Peyer's patch (tissue), 4 donors: Measurements from ENCODE around the gene PMP22. TPM values are rescaled to one million over a fixed set of nuclear protein-coding genes. Genes with fewer than 3 reads are reported as not detected.

Experiments used
- DNase-seq, 3 donors: peaks; one replicate each; pipeline ENCODE4 v3.0.0-alpha.2; 2017 to 2019
- H3K27ac ChIP-seq, 4 donors: fragments of 200-600 bp; sonication (generic); one replicate each; pipeline ENCODE4 v1.5.1; 2016 to 2019
- H3K27me3 ChIP-seq, 2 donors: fragments of 200-600 bp; sonication (generic); one replicate each; pipeline ENCODE4 v1.5.1; 2019
- H3K36me3 ChIP-seq, 3 donors: fragments of 200-600 bp; sonication (generic); one replicate each; pipeline ENCODE4 v1.5.1; 2016 to 2019
- H3K4me1 ChIP-seq, 4 donors: fragments of 200-600 bp; sonication (generic); one replicate each; pipeline ENCODE4 v1.5.1; 2016 to 2019
- H3K4me3 ChIP-seq, 4 donors: fragments of 200-600 bp; sonication (generic); 1 replicate in 3 of 4; 2 replicates in 1 of 4; pipeline ENCODE4 v1.5.1; 2016 to 2019; ENCODE audit warnings: mild to moderate bottlenecking in 1 of 4
- H3K9me3 ChIP-seq, 4 donors: fragments of 200-600 bp; sonication (generic); one replicate each; pipeline ENCODE4 v1.5.1; 2016 to 2019; ENCODE audit warnings: mild to moderate bottlenecking in 1 of 4
- CTCF ChIP-seq, 6 experiments: fragments of 450-650 bp in 4 of 6; fragments of 200-600 bp in 2 of 6; sonication (generic) in 1 of 6; IDR thresholded peaks; one replicate each; pipeline ENCODE4 v1.5.1; 2017 to 2019; ENCODE audit warnings: antibody characterized with exemption in 6 of 6, mild to moderate bottlenecking in 3 of 6, moderate library complexity in 1 of 6
- POLR2A ChIP-seq, 2 donors: fragments of 450-650 bp; IDR thresholded peaks; one replicate each; pipeline ENCODE4 v1.5.1; 2017; ENCODE audit warnings: antibody characterized with exemption in 2 of 2, mild to moderate bottlenecking in 2 of 2, moderate library complexity in 2 of 2
- total RNA-seq, 4 donors: library from RNA; depleted of rRNA; stranded (reverse); fragments of >200 nt; gene quantifications; one replicate each; pipeline ENCODE4 v1.1.0, GENCODE V29; 2016

PMP22 gene
- total RNA-seq, 4 donors from 2014 or later: 37.1 to 474 (median 298) TPM

DNA sequence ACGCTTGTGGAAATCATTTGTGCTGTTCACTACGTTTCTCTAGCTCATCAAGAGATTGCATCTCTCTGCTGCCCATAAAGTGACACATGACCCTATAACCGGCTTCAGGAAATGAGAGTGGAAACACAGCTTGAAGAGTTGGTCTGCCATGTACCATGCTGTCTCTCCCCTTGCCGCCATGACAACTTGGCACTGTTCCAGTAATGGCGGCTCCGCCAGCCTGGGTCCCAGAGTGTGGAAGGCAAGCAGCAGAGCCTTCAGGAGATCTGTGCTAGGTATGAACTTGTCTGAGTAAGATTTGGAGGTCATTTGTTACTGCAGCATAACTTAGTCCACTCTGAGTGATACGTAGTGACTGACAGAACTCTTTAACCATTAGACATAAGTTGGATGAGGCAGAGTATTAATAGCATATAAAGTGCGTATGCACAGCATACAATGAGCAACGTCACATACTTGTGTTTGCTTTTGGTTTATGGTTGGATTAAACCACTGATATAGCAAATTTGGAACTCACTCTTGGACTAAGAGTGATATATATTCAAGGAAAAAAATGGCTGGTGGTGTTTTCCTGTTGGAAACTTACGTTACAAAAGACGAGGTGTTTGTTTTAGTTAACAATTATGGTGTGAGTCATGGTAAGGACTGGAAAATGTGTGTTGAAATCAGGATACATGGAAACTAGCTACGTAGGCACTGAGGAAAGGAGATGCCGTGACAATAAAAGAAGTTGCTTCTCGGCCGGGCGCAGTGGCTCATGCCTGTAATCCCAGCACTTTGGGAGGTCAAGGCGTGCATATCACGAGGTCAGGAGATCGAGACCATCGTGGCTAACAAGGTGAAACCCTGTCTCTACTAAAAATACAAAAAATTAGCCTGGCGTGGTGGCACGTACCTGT is 24.4 kb upstream of the PMP22 start:
- Histone ChIP-seq H3K4me1 (no peaks in the 10 kb centered on the region), H3K36me3 (no peaks in the 10 kb centered on the region), H3K27ac (no peak overlapping the region), H3K9me3 (no peaks in the 10 kb centered on the region), H3K4me3 (no peak overlapping the region), H3K27me3 (no peaks in the 10 kb centered on the region)
- no peak for DNase-seq
- no peak for TF ChIP-seq CTCF (IDR thresholded peaks at IDR 0.05)

GRCh38 chr17:15288859-15289258 is 23.7 kb upstream of the PMP22 start:
- no peak overlapping the region for H3K27ac ChIP-seq
- no peak overlapping the region for H3K4me3 ChIP-seq
- no peak for DNase-seq
- no peaks in the 10 kb centered on the region for H3K9me3 ChIP-seq
- no peaks in the 10 kb centered on the region for H3K4me1 ChIP-seq
- no peak for TF ChIP-seq CTCF (IDR thresholded peaks at IDR 0.05)
- TF ChIP-seq POLR2A (IDR thresholded peaks at IDR 0.05): no peak
- H3K27me3 ChIP-seq: no peaks in the 10 kb centered on the region
- H3K36me3 ChIP-seq: no peaks in the 10 kb centered on the region

GRCh38 chr17:15287538-15288267 is 22.6 kb upstream of the PMP22 start:
- no peaks in the 10 kb centered on the region for H3K4me1 ChIP-seq
- no peaks in the 10 kb centered on the region for H3K9me3 ChIP-seq
- DNase-seq: no peak
- no peak for TF ChIP-seq CTCF (IDR thresholded peaks at IDR 0.05)
- peak overlapping the region in 1 of 4 donors; percentile 25 for H3K27ac ChIP-seq
- H3K27me3 ChIP-seq: no peaks in the 10 kb centered on the region
- H3K36me3 ChIP-seq: no peaks in the 10 kb centered on the region
- H3K4me3 ChIP-seq: no peak overlapping the region

DNA sequence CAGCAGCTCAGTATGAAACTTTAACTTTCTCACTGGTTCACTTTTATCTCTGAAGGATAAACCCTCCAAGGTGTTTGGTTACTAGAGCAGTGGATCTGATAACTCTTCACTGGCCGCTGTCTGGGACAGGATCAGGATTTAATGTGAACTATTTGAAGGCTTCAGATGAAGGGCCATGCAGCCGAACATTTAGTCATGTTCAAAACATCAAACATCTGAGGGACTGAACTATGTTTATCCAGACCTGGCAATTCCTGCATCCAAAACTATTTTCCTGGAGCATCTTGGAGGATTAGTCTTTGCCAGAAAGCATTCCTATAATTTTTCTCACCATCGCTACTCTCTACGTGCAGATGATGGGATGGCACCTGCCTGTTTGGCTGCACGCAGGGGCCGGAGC is 20.3 kb upstream of the PMP22 start:
- H3K27ac ChIP-seq: no peak overlapping the region
- H3K4me3 ChIP-seq: no peak overlapping the region
- no peak for DNase-seq

DNA sequence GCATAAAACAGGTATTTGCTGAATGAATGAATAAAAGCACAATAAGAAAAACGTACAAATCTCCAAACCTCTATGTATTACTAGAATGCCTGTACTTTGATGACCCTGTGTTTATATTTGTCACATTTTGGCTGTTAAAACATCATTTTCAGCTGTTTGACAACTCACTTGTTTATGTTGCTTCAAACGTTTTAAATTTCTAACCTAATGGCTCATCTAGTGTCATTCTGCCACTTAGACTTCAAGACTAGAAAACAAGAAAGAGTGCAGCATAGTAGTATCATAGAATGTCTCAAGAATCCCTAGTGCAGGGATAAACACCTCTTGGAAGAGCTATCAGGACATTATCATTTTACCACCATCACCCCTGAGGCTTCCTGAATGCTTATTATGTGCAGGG is 19.4 kb upstream of the PMP22 start:
- no peaks in the 10 kb centered on the region for H3K4me1 ChIP-seq
- no peaks in the 10 kb centered on the region for H3K9me3 ChIP-seq
- no peak overlapping the region for H3K27ac ChIP-seq
- H3K4me3 ChIP-seq: no peak overlapping the region
- H3K27me3 ChIP-seq: no peaks in the 10 kb centered on the region
- no peaks in the 10 kb centered on the region for H3K36me3 ChIP-seq
- TF ChIP-seq POLR2A (IDR thresholded peaks at IDR 0.05): no peak
- no peak for DNase-seq

More for the DNA sequence above, 20.3 kb upstream of the PMP22 start:
- Histone ChIP-seq H3K36me3 (no peaks in the 10 kb centered on the region), H3K4me1 (no peaks in the 10 kb centered on the region), H3K27me3 (no peaks in the 10 kb centered on the region), H3K9me3 (no peaks in the 10 kb centered on the region)
- TF ChIP-seq POLR2A (IDR thresholded peaks at IDR 0.05): no peak
- no peak for TF ChIP-seq CTCF (IDR thresholded peaks at IDR 0.05)

DNA sequence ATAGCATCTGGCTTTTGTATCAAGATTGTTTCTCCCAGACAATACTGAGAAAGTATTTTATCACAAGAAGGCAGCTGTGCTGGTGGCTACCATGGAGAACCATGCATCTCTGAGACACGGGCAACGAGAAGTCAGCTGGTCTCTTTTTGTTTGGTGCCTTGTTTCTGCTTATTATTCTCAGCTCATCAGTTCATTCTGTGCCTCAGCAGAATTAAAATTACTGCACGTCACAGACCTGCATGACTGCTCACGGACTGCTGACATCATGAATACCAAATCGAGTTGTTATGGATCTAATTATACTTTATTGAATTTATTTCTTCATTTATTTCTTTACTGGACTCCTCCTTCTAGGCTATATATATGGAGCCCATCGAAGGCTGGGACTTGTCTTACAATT is 19.0 kb upstream of the PMP22 start:
- H3K4me1 ChIP-seq: no peaks in the 10 kb centered on the region
- no peaks in the 10 kb centered on the region for H3K36me3 ChIP-seq
- H3K4me3 ChIP-seq: no peak overlapping the region
- no peaks in the 10 kb centered on the region for H3K9me3 ChIP-seq
- TF ChIP-seq POLR2A (IDR thresholded peaks at IDR 0.05) (no peak), CTCF (IDR thresholded peaks at IDR 0.05) (no peak)
- no peak for DNase-seq
- H3K27ac ChIP-seq: no peak overlapping the region
- H3K27me3 ChIP-seq: no peaks in the 10 kb centered on the region
